Thyroid gland (tissue), 4 donors: ENCODE data around the gene NR5A2.

Source experiments
- POLR2A ChIP-seq, 2 donors: fragments of 450-650 bp; IDR thresholded peaks; one replicate each; pipeline ENCODE4 v1.6.1; 2017; ENCODE audit warnings: antibody characterized with exemption in 2 of 2, mild to moderate bottlenecking in 2 of 2, moderate library complexity in 1 of 2
- TF ChIP-seq, protein P1 (sequence below), 6 experiments: fragments of 200-600 bp in 3 of 6; fragments of 450-650 bp in 3 of 6; sonication (generic) in 3 of 6; IDR thresholded peaks; one replicate each; pipeline ENCODE4 v1.5.1; 2016 to 2019; ENCODE audit warnings: antibody characterized with exemption in 6 of 6, mild to moderate bottlenecking in 2 of 6, inconsistent platforms in 1 of 6, moderate library complexity in 1 of 6

DNA sequence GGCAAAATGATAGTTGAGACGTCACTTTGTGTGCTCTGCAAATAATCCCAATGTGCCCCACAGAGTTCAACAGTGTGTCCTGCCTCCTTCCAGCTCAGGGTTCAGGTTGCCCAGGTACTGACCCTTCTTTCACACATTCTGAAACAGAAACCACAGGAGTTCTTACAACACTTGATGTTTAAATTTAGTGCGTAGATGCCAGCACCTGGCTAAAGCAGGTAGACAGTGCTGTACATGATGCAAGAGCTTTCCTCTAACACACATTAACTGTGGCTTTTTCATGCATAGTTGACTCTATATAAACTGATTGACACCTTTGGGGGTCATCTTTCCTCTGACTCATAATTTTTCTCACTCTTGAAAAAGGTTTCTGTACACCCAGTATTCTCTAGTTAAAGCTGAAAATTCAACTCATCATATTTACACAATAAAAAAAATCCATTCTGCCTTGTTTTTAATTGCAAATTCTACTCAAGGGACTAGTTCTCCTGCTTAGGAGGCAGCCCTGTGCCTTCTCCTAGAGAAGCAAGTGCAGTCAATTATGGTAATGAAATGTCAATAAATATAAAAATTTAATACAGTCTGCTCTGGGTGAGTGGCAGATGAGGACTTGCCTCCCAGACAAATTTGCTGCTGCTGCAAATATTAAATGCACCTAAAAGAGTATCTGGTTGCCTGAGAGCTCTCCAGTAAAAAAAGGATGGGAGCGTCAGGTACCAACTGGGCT is 91.4 kb downstream of the NR5A2 start:
- TF ChIP-seq, protein P1, sequence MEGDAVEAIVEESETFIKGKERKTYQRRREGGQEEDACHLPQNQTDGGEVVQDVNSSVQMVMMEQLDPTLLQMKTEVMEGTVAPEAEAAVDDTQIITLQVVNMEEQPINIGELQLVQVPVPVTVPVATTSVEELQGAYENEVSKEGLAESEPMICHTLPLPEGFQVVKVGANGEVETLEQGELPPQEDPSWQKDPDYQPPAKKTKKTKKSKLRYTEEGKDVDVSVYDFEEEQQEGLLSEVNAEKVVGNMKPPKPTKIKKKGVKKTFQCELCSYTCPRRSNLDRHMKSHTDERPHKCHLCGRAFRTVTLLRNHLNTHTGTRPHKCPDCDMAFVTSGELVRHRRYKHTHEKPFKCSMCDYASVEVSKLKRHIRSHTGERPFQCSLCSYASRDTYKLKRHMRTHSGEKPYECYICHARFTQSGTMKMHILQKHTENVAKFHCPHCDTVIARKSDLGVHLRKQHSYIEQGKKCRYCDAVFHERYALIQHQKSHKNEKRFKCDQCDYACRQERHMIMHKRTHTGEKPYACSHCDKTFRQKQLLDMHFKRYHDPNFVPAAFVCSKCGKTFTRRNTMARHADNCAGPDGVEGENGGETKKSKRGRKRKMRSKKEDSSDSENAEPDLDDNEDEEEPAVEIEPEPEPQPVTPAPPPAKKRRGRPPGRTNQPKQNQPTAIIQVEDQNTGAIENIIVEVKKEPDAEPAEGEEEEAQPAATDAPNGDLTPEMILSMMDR (IDR thresholded peaks at IDR 0.05), result no peak
- TF ChIP-seq POLR2A (IDR thresholded peaks at IDR 0.05), result no peak
